Neural progenitor cell (in vitro differentiated cells): ENCODE results near the gene MMP21. TPM values are rescaled to one million over a fixed set of nuclear protein-coding genes. Genes with fewer than 3 reads are reported as not detected.

ENCODE experiments used
- DNase-seq: peaks from one replicate; pipeline ENCODE4 v3.0.0-alpha.2; 2016; ENCODE audit warnings: low spot score
- H2AFZ ChIP-seq: fragments of 200-600 bp; sonication (generic); replicated peaks from 2 replicates; pipeline ENCODE4 v1.6.1; 2016; ENCODE audit warnings: antibody characterized with exemption
- H3F3A ChIP-seq: fragments of 200-600 bp; sonication (generic); 2 replicates; pipeline ENCODE4 v1.6.1; 2016; ENCODE audit warnings: antibody characterized with exemption, low read depth
- H3K27ac ChIP-seq: fragments of 200-600 bp; sonication (generic); 2 replicates; pipeline ENCODE4 v1.5.1; 2016; ENCODE audit warnings: mild to moderate bottlenecking
- H3K27me3 ChIP-seq: fragments of 200-600 bp; sonication (generic); 2 replicates; pipeline ENCODE4 v1.6.1; 2016; ENCODE audit warnings: mild to moderate bottlenecking, moderate library complexity
- H3K36me3 ChIP-seq: fragments of 200-600 bp; sonication (generic); 2 replicates; pipeline ENCODE4 v1.5.1; 2016
- H3K4me1 ChIP-seq: fragments of 200-600 bp; sonication (generic); 2 replicates; pipeline ENCODE4 v1.6.1; 2016; ENCODE audit warnings: mixed run types
- H3K4me2 ChIP-seq: fragments of 200-600 bp; sonication (generic); 2 replicates; pipeline ENCODE4 v1.6.1; 2016
- H3K4me3 ChIP-seq: fragments of 200-600 bp; sonication (generic); 2 replicates; pipeline ENCODE4 v1.5.1; 2016
- H3K79me2 ChIP-seq: fragments of 200-600 bp; sonication (generic); 2 replicates; pipeline ENCODE4 v1.6.1; 2016; ENCODE audit warnings: low read depth
- H3K9ac ChIP-seq: fragments of 200-600 bp; sonication (generic); 2 replicates; pipeline ENCODE4 v1.6.1; 2016
- H3K9me3 ChIP-seq: fragments of 200-600 bp; sonication (generic); 2 replicates; pipeline ENCODE4 v1.5.1; 2016; ENCODE audit warnings: low read depth
- H4K20me1 ChIP-seq: fragments of 200-600 bp; sonication (generic); 2 replicates; pipeline ENCODE4 v1.6.1; 2016; ENCODE audit warnings: low read depth
- H3K27ac Mint-ChIP-seq: 3 replicates; pipeline ENCODE4 v1.8.0; 2021; ENCODE audit warnings: mixed read lengths
- H3K27me3 Mint-ChIP-seq: 2 replicates; pipeline ENCODE4 v1.8.0; 2022; ENCODE audit warnings: low read depth, mild to moderate bottlenecking, inconsistent platforms, moderate library complexity, mixed read lengths; ENCODE audit not compliant: insufficient read depth
- H3K36me3 Mint-ChIP-seq: 3 replicates; pipeline ENCODE4 v1.8.0; 2021; ENCODE audit warnings: mixed read lengths
- H3K4me1 Mint-ChIP-seq: 3 replicates; pipeline ENCODE4 v1.8.0; 2021; ENCODE audit warnings: mixed read lengths
- H3K4me3 Mint-ChIP-seq: 3 replicates; pipeline ENCODE4 v1.8.0; 2021; ENCODE audit warnings: mild to moderate bottlenecking, moderate library complexity, mixed read lengths
- H3K9me3 Mint-ChIP-seq: 3 replicates; pipeline ENCODE4 v1.8.0; 2020; ENCODE audit warnings: mixed read lengths
- CTCF ChIP-seq: fragments of 200-600 bp; sonication (generic); IDR thresholded peaks from 2 replicates; pipeline ENCODE4 v1.5.1; 2017; ENCODE audit warnings: antibody characterized with exemption, mild to moderate bottlenecking
- EZH2 ChIP-seq: fragments of 200-600 bp; sonication (generic); IDR thresholded peaks from 2 replicates; pipeline ENCODE4 v1.6.1; 2017; ENCODE audit warnings: antibody characterized with exemption, mild to moderate bottlenecking, moderate library complexity
- EZH2phosphoT487 ChIP-seq: fragments of 200-600 bp; sonication (generic); IDR thresholded peaks from 2 replicates; pipeline ENCODE4 v1.6.1; 2017; ENCODE audit warnings: antibody characterized with exemption
- total RNA-seq: library from RNA; depleted of rRNA; stranded (reverse); fragments of >200 nt; gene quantifications from 2 replicates; pipeline ENCODE4 v1.2.3, GENCODE V29; 2015; ENCODE audit warnings: low replicate concordance

Gene MMP21
- total RNA-seq, 1 donor from 2014 or later = not detected

- H3K36me3 ChIP-seq = no peaks in the 10 kb centered on the region
- no peak overlapping the region for H3K4me2 ChIP-seq
- no peak for DNase-seq
- H3K4me3 Mint-ChIP-seq = no peak overlapping the region
- no peaks in the 10 kb centered on the region for H3K4me1 ChIP-seq
- TF ChIP-seq CTCF (no peak), EZH2 (no peak), EZH2phosphoT487 (no peak)
- peaks cover 11% of the 10 kb centered on the region for H3K4me1 Mint-ChIP-seq
- no peak overlapping the region for H2AFZ ChIP-seq
- no peak overlapping the region for H3K9ac ChIP-seq
- H3K36me3 Mint-ChIP-seq = peaks cover 12% of the 10 kb centered on the region
- H3K9me3 Mint-ChIP-seq = no peaks in the 10 kb centered on the region
- H3K79me2 ChIP-seq = no peaks in the 10 kb centered on the region
- no peaks in the 10 kb centered on the region for H3F3A ChIP-seq
- no peak overlapping the region for H3K4me3 ChIP-seq
- no peaks in the 10 kb centered on the region for H3K27me3 ChIP-seq
- H3K27me3 Mint-ChIP-seq = no peaks in the 10 kb centered on the region
- H3K9me3 ChIP-seq = no peaks in the 10 kb centered on the region
- no peaks in the 10 kb centered on the region for H4K20me1 ChIP-seq
- H3K27ac Mint-ChIP-seq = no peak overlapping the region
- no peak overlapping the region for H3K27ac ChIP-seq
These were observed 35.6 kb upstream of the MMP21 start for GRCh38 chr10:125811251-125811650.

- no peaks in the 10 kb centered on the region for H3K9me3 Mint-ChIP-seq
These were observed 32.4 kb upstream of the MMP21 start for GRCh38 chr10:125808047-125808446.

GRCh38 chr10:125802739-125803138, 27.1 kb upstream of the MMP21 start:
- no peak overlapping the region for H3K4me2 ChIP-seq
- H3K36me3 ChIP-seq = no peaks in the 10 kb centered on the region
- Mint-ChIP-seq H3K36me3 (peaks cover 9% of the 10 kb centered on the region), H3K4me1 (no peaks in the 10 kb centered on the region), H3K27ac (no peak overlapping the region), H3K9me3 (no peaks in the 10 kb centered on the region), H3K4me3 (no peak overlapping the region), H3K27me3 (no peaks in the 10 kb centered on the region)
- H3K9ac ChIP-seq = no peak overlapping the region
- TF ChIP-seq EZH2phosphoT487 (no peak), CTCF (no peak), EZH2 (no peak)
- H3K9me3 ChIP-seq = no peaks in the 10 kb centered on the region
- no peak overlapping the region for H3K27ac ChIP-seq
- H3K27me3 ChIP-seq = no peaks in the 10 kb centered on the region
- DNase-seq = no peak
- H4K20me1 ChIP-seq = no peaks in the 10 kb centered on the region
- no peak overlapping the region for H2AFZ ChIP-seq
- H3K4me1 ChIP-seq = no peaks in the 10 kb centered on the region
- no peaks in the 10 kb centered on the region for H3K79me2 ChIP-seq
- H3K4me3 ChIP-seq = no peak overlapping the region
- no peaks in the 10 kb centered on the region for H3F3A ChIP-seq

More at GRCh38 chr10:125808047-125808446, 32.4 kb upstream of the MMP21 start:
- Histone ChIP-seq H3F3A (no peaks in the 10 kb centered on the region), H3K9ac (no peak overlapping the region), H3K9me3 (no peaks in the 10 kb centered on the region), H3K27ac (no peak overlapping the region), H3K27me3 (no peaks in the 10 kb centered on the region), H3K36me3 (no peaks in the 10 kb centered on the region), H3K4me1 (no peaks in the 10 kb centered on the region), H3K4me2 (no peak overlapping the region), H3K79me2 (no peaks in the 10 kb centered on the region), H4K20me1 (no peaks in the 10 kb centered on the region), H2AFZ (no peak overlapping the region), H3K4me3 (no peak overlapping the region)
- H3K4me1 Mint-ChIP-seq = peaks cover 11% of the 10 kb centered on the region
- peaks cover 13% of the 10 kb centered on the region for H3K36me3 Mint-ChIP-seq
- H3K4me3 Mint-ChIP-seq = no peak overlapping the region
- no peak for TF ChIP-seq EZH2phosphoT487
- TF ChIP-seq EZH2 = no peak
- TF ChIP-seq CTCF = no peak
- no peaks in the 10 kb centered on the region for H3K27me3 Mint-ChIP-seq
- no peak overlapping the region for H3K27ac Mint-ChIP-seq
- DNase-seq = no peak
